Glutamatergic neuron (in vitro differentiated cells): Measurements from ENCODE around the gene SMG6. TPM values are rescaled to one million over a fixed set of nuclear protein-coding genes. Genes with fewer than 3 reads are reported as not detected.

ENCODE experiments used
- DNase-seq: peaks from one replicate; pipeline ENCODE4 v3.0.0; 2022
- H3K27ac Mint-ChIP-seq: one replicate; pipeline ENCODE4 v1.8.0; 2020; ENCODE audit warnings: mild to moderate bottlenecking, mixed read lengths, inconsistent platforms; ENCODE audit not compliant: unreplicated experiment
- H3K27me3 Mint-ChIP-seq: one replicate; pipeline ENCODE4 v1.8.0; 2020; ENCODE audit warnings: mild to moderate bottlenecking, moderate library complexity, mixed read lengths, inconsistent platforms; ENCODE audit not compliant: unreplicated experiment
- H3K36me3 Mint-ChIP-seq: one replicate; pipeline ENCODE4 v1.8.0; 2020; ENCODE audit warnings: mild to moderate bottlenecking, mixed read lengths, inconsistent platforms; ENCODE audit not compliant: unreplicated experiment
- H3K4me1 Mint-ChIP-seq: one replicate; pipeline ENCODE4 v1.8.0; 2020; ENCODE audit warnings: mild to moderate bottlenecking, low read depth, mixed read lengths, inconsistent platforms; ENCODE audit not compliant: unreplicated experiment
- H3K4me3 Mint-ChIP-seq: one replicate; pipeline ENCODE4 v1.8.0; 2020; ENCODE audit warnings: mild to moderate bottlenecking, mixed read lengths, inconsistent platforms; ENCODE audit not compliant: unreplicated experiment
- H3K9me3 Mint-ChIP-seq: one replicate; pipeline ENCODE4 v1.8.0; 2020; ENCODE audit warnings: mild to moderate bottlenecking, moderate library complexity, mixed read lengths, inconsistent platforms; ENCODE audit not compliant: unreplicated experiment
- total RNA-seq: library from RNA; stranded (reverse); fragmentation: NEBNext Ultra II Directional; extraction: Animal tissue kit (Norgen Biotek cat#: 25700); gene quantifications from one replicate; pipeline ENCODE4 v1.2.1, GENCODE V29; 2021; ENCODE audit not compliant: unreplicated experiment
- TF ChIP-seq, protein P1 (sequence below): fragments of 200-600 bp; sonication (generic); IDR thresholded peaks from one replicate; pipeline ENCODE4 v1.5.0; 2021; ENCODE audit not compliant: partially characterized antibody, unreplicated experiment

SMG6 gene
- total RNA-seq, 1 donor from 2014 or later, result 42.7 TPM

DNA sequence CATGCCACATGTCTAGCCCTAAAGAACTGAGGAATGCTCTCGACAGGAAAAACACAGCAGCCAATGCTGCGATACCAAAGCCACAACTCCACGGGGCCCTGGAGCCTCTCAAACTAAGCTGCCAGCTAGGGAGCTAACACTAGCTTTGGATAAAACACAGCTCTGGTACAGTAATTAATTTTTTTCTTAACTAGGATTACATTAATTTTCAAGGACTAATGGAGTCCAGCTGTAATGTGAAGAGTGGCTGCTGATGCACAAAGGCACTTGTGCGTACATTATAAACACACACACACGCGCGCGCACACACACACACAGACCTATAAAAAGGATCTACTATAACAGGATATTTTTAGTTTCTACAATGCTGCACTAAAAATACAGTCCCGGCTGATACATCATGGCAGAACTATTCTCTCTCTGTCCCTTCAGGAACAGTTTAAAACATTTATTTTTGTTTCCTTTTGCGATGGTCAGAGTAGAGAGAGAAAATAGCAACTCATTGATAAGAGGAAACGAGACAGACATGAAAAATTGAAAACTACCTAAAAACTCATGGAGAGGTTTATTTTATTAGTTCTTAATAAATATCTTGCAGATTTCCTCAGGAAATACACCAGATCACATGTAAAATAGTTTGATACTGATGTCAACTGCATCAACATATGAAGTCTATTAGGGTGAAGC, 88.5 kb downstream of the SMG6 start:
- peak overlapping the region; percentile 94 for H3K27ac Mint-ChIP-seq
- TF ChIP-seq, protein P1, sequence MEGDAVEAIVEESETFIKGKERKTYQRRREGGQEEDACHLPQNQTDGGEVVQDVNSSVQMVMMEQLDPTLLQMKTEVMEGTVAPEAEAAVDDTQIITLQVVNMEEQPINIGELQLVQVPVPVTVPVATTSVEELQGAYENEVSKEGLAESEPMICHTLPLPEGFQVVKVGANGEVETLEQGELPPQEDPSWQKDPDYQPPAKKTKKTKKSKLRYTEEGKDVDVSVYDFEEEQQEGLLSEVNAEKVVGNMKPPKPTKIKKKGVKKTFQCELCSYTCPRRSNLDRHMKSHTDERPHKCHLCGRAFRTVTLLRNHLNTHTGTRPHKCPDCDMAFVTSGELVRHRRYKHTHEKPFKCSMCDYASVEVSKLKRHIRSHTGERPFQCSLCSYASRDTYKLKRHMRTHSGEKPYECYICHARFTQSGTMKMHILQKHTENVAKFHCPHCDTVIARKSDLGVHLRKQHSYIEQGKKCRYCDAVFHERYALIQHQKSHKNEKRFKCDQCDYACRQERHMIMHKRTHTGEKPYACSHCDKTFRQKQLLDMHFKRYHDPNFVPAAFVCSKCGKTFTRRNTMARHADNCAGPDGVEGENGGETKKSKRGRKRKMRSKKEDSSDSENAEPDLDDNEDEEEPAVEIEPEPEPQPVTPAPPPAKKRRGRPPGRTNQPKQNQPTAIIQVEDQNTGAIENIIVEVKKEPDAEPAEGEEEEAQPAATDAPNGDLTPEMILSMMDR, result no peak

DNA sequence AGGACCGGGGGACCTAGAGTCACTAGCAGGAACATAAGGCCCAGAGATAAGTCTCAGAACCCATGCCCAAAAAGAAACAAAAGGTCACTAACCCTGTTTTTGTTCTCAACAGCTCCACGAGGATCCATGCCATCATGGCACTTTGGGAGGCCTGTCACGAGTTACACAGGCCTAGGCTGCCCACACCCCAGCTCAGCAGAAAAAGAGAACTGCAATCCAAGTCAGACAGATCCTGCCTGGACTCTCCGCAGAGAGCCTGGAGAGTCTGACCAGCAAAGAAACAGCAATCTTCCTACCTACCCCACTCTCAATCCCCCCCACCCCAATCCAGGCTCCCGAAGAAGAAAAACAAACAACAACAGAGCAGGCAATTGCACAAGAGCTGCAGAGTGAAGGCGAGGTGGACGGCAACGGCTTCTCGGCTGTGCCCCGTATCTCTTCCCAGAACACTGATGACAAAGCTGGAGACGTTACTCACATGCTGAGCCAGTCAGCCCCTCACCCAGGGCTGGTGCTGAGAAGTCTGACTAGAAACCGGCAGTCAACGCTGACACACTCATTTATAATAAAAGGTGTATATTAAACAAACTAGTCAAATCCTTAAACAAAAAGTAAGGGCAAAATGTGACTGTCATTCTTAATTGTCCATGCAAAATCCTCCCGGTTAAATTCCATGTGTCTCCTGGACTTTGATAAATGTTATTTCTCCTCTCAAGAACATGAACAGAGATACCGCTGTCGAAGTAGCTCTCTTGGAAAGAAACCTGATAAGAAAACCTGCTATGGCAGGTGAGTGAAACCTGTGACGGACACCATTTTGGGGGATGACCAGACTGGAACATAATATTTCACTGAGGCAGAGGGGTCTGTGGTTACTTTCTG, 89.3 kb downstream of the SMG6 start:
- H3K36me3 Mint-ChIP-seq, result no peaks in the 10 kb centered on the region
- no peaks in the 10 kb centered on the region for H3K27me3 Mint-ChIP-seq
- peak overlapping the region; percentile 94 for H3K27ac Mint-ChIP-seq
- no peak for DNase-seq
- peaks cover 30% of the 10 kb centered on the region for H3K4me1 Mint-ChIP-seq
- TF ChIP-seq, protein P1, result no peak
- H3K4me3 Mint-ChIP-seq, result peak overlapping the region; percentile 28
- peaks cover 2% of the 10 kb centered on the region for H3K9me3 Mint-ChIP-seq

More for the DNA sequence above, 88.5 kb downstream of the SMG6 start:
- Mint-ChIP-seq H3K27me3 (no peaks in the 10 kb centered on the region), H3K4me3 (peak overlapping the region; percentile 17), H3K4me1 (peaks cover 30% of the 10 kb centered on the region), H3K36me3 (no peaks in the 10 kb centered on the region), H3K9me3 (peaks cover 2% of the 10 kb centered on the region)
- DNase-seq, result no peak

DNA sequence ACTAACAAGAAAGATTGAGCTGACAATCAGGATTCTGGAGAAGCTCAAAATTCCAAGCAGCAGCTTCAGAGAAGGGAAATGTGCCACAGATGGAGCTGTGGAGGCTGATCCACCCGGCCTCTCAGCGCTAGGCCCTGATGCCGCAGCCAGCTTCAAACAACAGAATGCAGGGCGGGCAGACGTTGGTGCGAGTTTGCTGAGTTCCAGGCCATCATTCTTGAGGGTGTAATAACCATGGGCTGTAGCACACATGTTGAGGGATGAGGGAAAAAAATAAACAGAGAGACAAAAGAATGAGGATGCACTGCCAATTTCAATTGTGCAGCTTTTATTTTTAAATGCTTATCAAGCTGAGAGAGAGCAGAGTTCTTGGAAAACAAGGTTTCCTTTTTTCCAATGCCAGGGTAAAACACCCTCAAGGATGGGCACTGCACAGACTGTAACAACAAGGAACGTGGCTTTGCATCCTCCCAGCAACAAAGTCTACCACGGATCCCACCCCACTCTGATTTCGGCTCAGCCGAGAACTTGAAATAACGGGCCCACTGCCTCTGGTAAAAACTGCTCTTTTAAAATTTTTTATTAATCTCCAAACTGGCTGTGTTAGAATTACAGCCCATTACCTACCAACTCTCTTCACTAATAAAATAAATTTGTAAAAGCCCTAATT, 90.2 kb downstream of the SMG6 start:
- Mint-ChIP-seq H3K4me3 (no peak overlapping the region), H3K36me3 (no peaks in the 10 kb centered on the region), H3K9me3 (peaks cover 2% of the 10 kb centered on the region), H3K4me1 (peaks cover 30% of the 10 kb centered on the region), H3K27ac (peak overlapping the region; percentile 91), H3K27me3 (no peaks in the 10 kb centered on the region)
- TF ChIP-seq, protein P1, result no peak
- no peak for DNase-seq

DNA sequence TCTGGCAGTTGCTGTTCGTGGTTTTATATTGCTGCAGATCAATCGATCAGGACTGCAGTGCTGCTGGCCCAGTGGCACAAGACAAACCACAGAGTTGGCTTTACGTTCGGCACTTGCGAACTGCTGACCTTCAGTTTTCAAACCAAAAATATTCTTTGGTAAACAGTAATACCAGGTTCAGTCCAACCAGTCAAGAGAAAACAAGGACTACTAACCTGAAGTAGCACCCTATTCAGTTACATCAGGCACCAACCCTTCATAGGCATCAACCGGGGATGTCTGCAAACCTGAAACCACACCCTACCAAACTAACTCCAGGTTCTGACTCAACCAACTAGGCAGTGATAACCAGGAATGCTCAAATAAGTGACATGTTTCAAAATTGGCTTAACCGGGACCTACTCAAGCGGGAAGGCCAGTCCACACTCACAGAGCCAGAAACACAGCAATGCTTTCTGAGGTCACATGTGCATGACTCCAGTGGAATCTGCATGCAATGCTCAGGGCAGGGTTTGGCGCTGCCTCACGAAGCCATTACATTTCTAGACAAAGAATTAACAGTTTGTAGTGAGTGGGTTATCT, 91.1 kb downstream of the SMG6 start:
- no peak overlapping the region for H3K4me3 Mint-ChIP-seq
- peaks cover 30% of the 10 kb centered on the region for H3K4me1 Mint-ChIP-seq
- H3K27ac Mint-ChIP-seq, result no peak overlapping the region
- TF ChIP-seq, protein P1, result no peak
- peaks cover 2% of the 10 kb centered on the region for H3K9me3 Mint-ChIP-seq
- no peaks in the 10 kb centered on the region for H3K36me3 Mint-ChIP-seq
- no peaks in the 10 kb centered on the region for H3K27me3 Mint-ChIP-seq
- DNase-seq, result no peak
